ENCODE measurements around the gene NAA16.

NAA16 gene

GRCh38 chr13:41286370-41286769 lies 24.7 kb upstream of the NAA16 start:
- no peaks in the 10 kb centered on the region for H3K27me3 ChIP-seq (ENCODE audit: control insufficient read depth, insufficient read depth, low read length)

GRCh38 chr13:41289463-41289881 lies 21.6 kb upstream of the NAA16 start:
- H3K4me1 ChIP-seq (ENCODE audit: control insufficient read depth, insufficient read depth, low read length) = peaks cover 10% of the 10 kb centered on the region

More at GRCh38 chr13:41286370-41286769, 24.7 kb upstream of the NAA16 start:
- no peak overlapping the region for H3K4me3 ChIP-seq (ENCODE audit: low read length)
- no peaks in the 10 kb centered on the region for H3K9me3 ChIP-seq (ENCODE audit: control insufficient read depth, low read length)
- no peak overlapping the region for H3K9ac ChIP-seq (ENCODE audit: low read length)
- H3K4me1 ChIP-seq (ENCODE audit: control insufficient read depth, insufficient read depth, low read length) = peaks cover 11% of the 10 kb centered on the region
- H3K36me3 ChIP-seq (ENCODE audit: control insufficient read depth, insufficient read depth, low read length) = no peaks in the 10 kb centered on the region

GRCh38 chr13:41291246-41291645 lies 19.8 kb upstream of the NAA16 start:
- H3K36me3 ChIP-seq (ENCODE audit: control insufficient read depth, insufficient read depth, low read length) = no peaks in the 10 kb centered on the region
- H3K4me1 ChIP-seq (ENCODE audit: control insufficient read depth, insufficient read depth, low read length) = no peaks in the 10 kb centered on the region
- no peaks in the 10 kb centered on the region for H3K9me3 ChIP-seq (ENCODE audit: control insufficient read depth, low read length)
- no peaks in the 10 kb centered on the region for H3K27me3 ChIP-seq (ENCODE audit: control insufficient read depth, insufficient read depth, low read length)
- no peak overlapping the region for H3K4me3 ChIP-seq (ENCODE audit: low read length)
- H3K9ac ChIP-seq (ENCODE audit: low read length) = no peak overlapping the region

More at GRCh38 chr13:41289463-41289881, 21.6 kb upstream of the NAA16 start:
- H3K27me3 ChIP-seq (ENCODE audit: control insufficient read depth, insufficient read depth, low read length) = no peaks in the 10 kb centered on the region
- H3K9me3 ChIP-seq (ENCODE audit: control insufficient read depth, low read length) = no peaks in the 10 kb centered on the region
- no peak overlapping the region for H3K4me3 ChIP-seq (ENCODE audit: low read length)
- H3K9ac ChIP-seq (ENCODE audit: low read length) = no peak overlapping the region
- no peaks in the 10 kb centered on the region for H3K36me3 ChIP-seq (ENCODE audit: control insufficient read depth, insufficient read depth, low read length)

GRCh38 chr13:41293272-41293671 lies 17.8 kb upstream of the NAA16 start:
- Histone ChIP-seq H3K27me3 (ENCODE audit: control insufficient read depth, insufficient read depth, low read length) (no peaks in the 10 kb centered on the region), H3K9me3 (ENCODE audit: control insufficient read depth, low read length) (no peaks in the 10 kb centered on the region), H3K4me1 (ENCODE audit: control insufficient read depth, insufficient read depth, low read length) (no peaks in the 10 kb centered on the region), H3K4me3 (ENCODE audit: low read length) (no peak overlapping the region), H3K9ac (ENCODE audit: low read length) (no peak overlapping the region), H3K36me3 (ENCODE audit: control insufficient read depth, insufficient read depth, low read length) (no peaks in the 10 kb centered on the region)

- H3K4me1 ChIP-seq (ENCODE audit: control insufficient read depth, insufficient read depth, low read length) = no peaks in the 10 kb centered on the region
- no peaks in the 10 kb centered on the region for H3K36me3 ChIP-seq (ENCODE audit: control insufficient read depth, insufficient read depth, low read length)
Measured at GRCh38 chr13:41294914-41295313, 16.2 kb upstream of the NAA16 start.

GRCh38 chr13:41295973-41296372 lies 15.1 kb upstream of the NAA16 start:
- H3K4me3 ChIP-seq (ENCODE audit: low read length) = no peak overlapping the region

More at GRCh38 chr13:41294914-41295313, 16.2 kb upstream of the NAA16 start:
- Histone ChIP-seq H3K4me3 (ENCODE audit: low read length) (no peak overlapping the region), H3K27me3 (ENCODE audit: control insufficient read depth, insufficient read depth, low read length) (no peaks in the 10 kb centered on the region), H3K9me3 (ENCODE audit: control insufficient read depth, low read length) (no peaks in the 10 kb centered on the region), H3K9ac (ENCODE audit: low read length) (no peak overlapping the region)

GRCh38 chr13:41296879-41297646 lies 14.0 kb upstream of the NAA16 start:
- no peak overlapping the region for H3K4me3 ChIP-seq (ENCODE audit: low read length)
- H3K9me3 ChIP-seq (ENCODE audit: control insufficient read depth, low read length) = no peaks in the 10 kb centered on the region
- H3K27me3 ChIP-seq (ENCODE audit: control insufficient read depth, insufficient read depth, low read length) = no peaks in the 10 kb centered on the region
- H3K4me1 ChIP-seq (ENCODE audit: control insufficient read depth, insufficient read depth, low read length) = no peaks in the 10 kb centered on the region
- no peaks in the 10 kb centered on the region for H3K36me3 ChIP-seq (ENCODE audit: control insufficient read depth, insufficient read depth, low read length)
- H3K9ac ChIP-seq (ENCODE audit: low read length) = no peak overlapping the region

More at GRCh38 chr13:41295973-41296372, 15.1 kb upstream of the NAA16 start:
- Histone ChIP-seq H3K9ac (ENCODE audit: low read length) (no peak overlapping the region), H3K9me3 (ENCODE audit: control insufficient read depth, low read length) (no peaks in the 10 kb centered on the region), H3K27me3 (ENCODE audit: control insufficient read depth, insufficient read depth, low read length) (no peaks in the 10 kb centered on the region), H3K4me1 (ENCODE audit: control insufficient read depth, insufficient read depth, low read length) (no peaks in the 10 kb centered on the region), H3K36me3 (ENCODE audit: control insufficient read depth, insufficient read depth, low read length) (no peaks in the 10 kb centered on the region)

- Histone ChIP-seq H3K27me3 (ENCODE audit: control insufficient read depth, insufficient read depth, low read length) (no peaks in the 10 kb centered on the region), H3K4me3 (ENCODE audit: low read length) (no peak overlapping the region), H3K36me3 (ENCODE audit: control insufficient read depth, insufficient read depth, low read length) (no peaks in the 10 kb centered on the region), H3K4me1 (ENCODE audit: control insufficient read depth, insufficient read depth, low read length) (no peaks in the 10 kb centered on the region), H3K9ac (ENCODE audit: low read length) (no peak overlapping the region), H3K9me3 (ENCODE audit: control insufficient read depth, low read length) (no peaks in the 10 kb centered on the region)
Measured at GRCh38 chr13:41299316-41300094, 11.6 kb upstream of the NAA16 start.

- no peak overlapping the region for H3K9ac ChIP-seq (ENCODE audit: low read length)
Measured at GRCh38 chr13:41302743-41303142, 8.3 kb upstream of the NAA16 start.

GRCh38 chr13:41304551-41304950 lies 6.5 kb upstream of the NAA16 start:
- Histone ChIP-seq H3K9me3 (ENCODE audit: control insufficient read depth, low read length) (no peaks in the 10 kb centered on the region), H3K9ac (ENCODE audit: low read length) (no peak overlapping the region), H3K36me3 (ENCODE audit: control insufficient read depth, insufficient read depth, low read length) (no peaks in the 10 kb centered on the region), H3K4me1 (ENCODE audit: control insufficient read depth, insufficient read depth, low read length) (no peaks in the 10 kb centered on the region), H3K27me3 (ENCODE audit: control insufficient read depth, insufficient read depth, low read length) (no peaks in the 10 kb centered on the region), H3K4me3 (ENCODE audit: low read length) (no peak overlapping the region)

More at GRCh38 chr13:41302743-41303142, 8.3 kb upstream of the NAA16 start:
- Histone ChIP-seq H3K4me3 (ENCODE audit: low read length) (no peak overlapping the region), H3K9me3 (ENCODE audit: control insufficient read depth, low read length) (no peaks in the 10 kb centered on the region), H3K36me3 (ENCODE audit: control insufficient read depth, insufficient read depth, low read length) (no peaks in the 10 kb centered on the region), H3K27me3 (ENCODE audit: control insufficient read depth, insufficient read depth, low read length) (no peaks in the 10 kb centered on the region), H3K4me1 (ENCODE audit: control insufficient read depth, insufficient read depth, low read length) (no peaks in the 10 kb centered on the region)

GRCh38 chr13:41306271-41307145 lies 4.6 kb upstream of the NAA16 start:
- no peaks in the 10 kb centered on the region for H3K36me3 ChIP-seq (ENCODE audit: control insufficient read depth, insufficient read depth, low read length)
- H3K27me3 ChIP-seq (ENCODE audit: control insufficient read depth, insufficient read depth, low read length) = no peaks in the 10 kb centered on the region
- H3K9ac ChIP-seq (ENCODE audit: low read length) = no peak overlapping the region
- H3K4me1 ChIP-seq (ENCODE audit: control insufficient read depth, insufficient read depth, low read length) = no peaks in the 10 kb centered on the region
- no peaks in the 10 kb centered on the region for H3K9me3 ChIP-seq (ENCODE audit: control insufficient read depth, low read length)
- no peak overlapping the region for H3K4me3 ChIP-seq (ENCODE audit: low read length)

All from mucosa of stomach (tissue), 1 donor.